Measurements from ENCODE around the gene TNKS2. TPM values are rescaled to one million over a fixed set of nuclear protein-coding genes. Genes with fewer than 3 reads are reported as not detected.
"Not testable (repeated sequence)": the region's sequence is repeated elsewhere in the genome, so short reads cannot be mapped to it uniquely, and the experiment has no call there.

TNKS2 gene
- total and polyA plus RNA-seq, 2 donors (not counting 1 experiment from before 2014, with no cell fraction given): 17.5 to 45.8 TPM

DNA sequence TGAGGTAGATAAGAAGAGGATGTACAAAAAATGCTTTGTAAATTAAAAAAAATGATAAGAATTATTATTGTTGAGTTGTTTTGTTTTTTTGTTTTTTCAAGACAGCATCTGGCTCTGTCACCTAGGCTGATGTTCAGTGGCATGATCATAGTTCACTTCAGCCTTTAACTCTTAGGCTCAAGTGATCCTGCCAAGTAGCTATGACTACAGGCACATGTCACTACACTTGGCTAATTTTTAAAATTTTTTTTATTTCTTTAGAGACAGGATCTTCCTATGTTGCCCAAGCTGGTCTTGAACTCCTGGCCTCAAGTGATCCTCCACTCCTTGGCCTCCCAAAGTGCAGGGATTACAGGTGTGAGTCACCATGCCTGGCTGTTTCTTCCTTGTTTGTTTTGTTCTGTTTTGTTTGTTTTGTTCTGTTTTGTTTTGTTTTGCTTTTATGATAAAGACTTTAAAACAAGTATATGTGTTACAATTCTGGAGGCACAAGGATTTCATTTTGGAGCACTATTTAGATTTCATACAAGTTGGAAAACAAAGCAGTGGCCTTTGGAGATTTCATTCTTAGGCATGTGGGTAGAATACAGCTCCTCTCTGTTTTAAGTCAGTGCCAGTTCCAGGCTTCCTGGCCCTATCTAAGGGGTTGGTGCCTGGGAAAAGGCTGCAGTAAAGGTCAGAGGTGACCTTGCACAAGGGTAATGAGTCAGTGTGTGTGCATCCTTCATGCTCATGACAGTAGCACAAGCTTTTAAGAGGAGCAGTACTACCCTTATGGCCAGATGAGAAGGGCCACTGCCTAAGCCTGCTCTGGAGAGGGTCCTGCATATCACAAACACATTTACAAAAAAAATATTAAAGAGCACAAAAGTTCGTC, 93.1 kb downstream of the TNKS2 start:
- intact Hi-C loops (cut with micrococcal nuclease): no loop called here
- WGBS (ENCODE audit: insufficient coverage): 88% methylated on average over 1 of the region's 1 CpG
- no peak overlapping the region for H3K4me3 Mint-ChIP-seq
- Histone ChIP-seq H2AFZ (ENCODE audit: insufficient read depth, low read depth, low read length, poor library complexity, severe bottlenecking) (no peak overlapping the region), H3K27ac (ENCODE audit: low read length in 2 of 2) (no peak overlapping the region), H4K20me1 (ENCODE audit: control insufficient read depth, insufficient read depth, low read length, poor library complexity, severe bottlenecking) (no peaks in the 10 kb centered on the region), H3K9me3 (ENCODE audit: control extremely low read depth in 1 of 3, control insufficient read depth in 2 of 3, insufficient read depth in 1 of 3, low read length in 2 of 3) (peaks cover 0 to 4% (median 0%) of the 10 kb centered on the region in 3 donors), H3K4me2 (replicated peaks; ENCODE audit: low read depth, low read length, poor library complexity, severe bottlenecking) (no peak overlapping the region), H3K9ac (ENCODE audit: low read length) (no peak overlapping the region), H3K79me2 (ENCODE audit: control insufficient read depth, insufficient read depth, low read length) (no peaks in the 10 kb centered on the region), H3K27me3 (replicated peaks in 1 of 4; ENCODE audit: control extremely low read depth in 1 of 4, control insufficient read depth in 3 of 4, insufficient read depth in 4 of 4, low read length in 3 of 4) (peaks cover 0 to 16% (median 2%) of the 10 kb centered on the region in 4 experiments), H3K4me1 (ENCODE audit: control insufficient read depth in 2 of 2, insufficient read depth in 2 of 2, low read length in 2 of 2) (peaks cover 3 to 7% of the 10 kb centered on the region in 2 donors), H3K4me3 (ENCODE audit: control extremely low read depth in 1 of 5, extremely low read depth in 1 of 5, insufficient read depth in 1 of 5, low read depth in 2 of 5, low read length in 4 of 5) (no peak overlapping the region), H3K36me3 (replicated peaks in 1 of 2; ENCODE audit: control extremely low read depth in 1 of 2, control insufficient read depth in 1 of 2, extremely low read depth in 1 of 2, insufficient read depth in 2 of 2, low read length in 1 of 2) (no peaks in the 10 kb centered on the region)
- no peak for DNase-seq
- ChIA-PET CTCF (no interaction called here), POLR2A (interaction anchor here (0.6 kb wide), 1 partner anchor 683 kb away, joined by 3 read pairs; the partner anchor contains the start of gene IDE)
- H3K4me1 Mint-ChIP-seq: peaks cover 14% of the 10 kb centered on the region
- ATAC-seq (ENCODE audit: low read depth): no peak
- no peak overlapping the region for H3K27ac Mint-ChIP-seq
- peaks cover 29% of the 10 kb centered on the region for H3K27me3 Mint-ChIP-seq
- no peaks in the 10 kb centered on the region for H3K9me3 Mint-ChIP-seq (ENCODE audit: insufficient read depth)
- no peak for TF ChIP-seq EZH2 (IDR thresholded peaks at IDR 0.05; ENCODE audit: borderline replicate concordance, insufficient read depth, low read depth, low read length, poor library complexity, severe bottlenecking)
- TF ChIP-seq, protein P1, sequence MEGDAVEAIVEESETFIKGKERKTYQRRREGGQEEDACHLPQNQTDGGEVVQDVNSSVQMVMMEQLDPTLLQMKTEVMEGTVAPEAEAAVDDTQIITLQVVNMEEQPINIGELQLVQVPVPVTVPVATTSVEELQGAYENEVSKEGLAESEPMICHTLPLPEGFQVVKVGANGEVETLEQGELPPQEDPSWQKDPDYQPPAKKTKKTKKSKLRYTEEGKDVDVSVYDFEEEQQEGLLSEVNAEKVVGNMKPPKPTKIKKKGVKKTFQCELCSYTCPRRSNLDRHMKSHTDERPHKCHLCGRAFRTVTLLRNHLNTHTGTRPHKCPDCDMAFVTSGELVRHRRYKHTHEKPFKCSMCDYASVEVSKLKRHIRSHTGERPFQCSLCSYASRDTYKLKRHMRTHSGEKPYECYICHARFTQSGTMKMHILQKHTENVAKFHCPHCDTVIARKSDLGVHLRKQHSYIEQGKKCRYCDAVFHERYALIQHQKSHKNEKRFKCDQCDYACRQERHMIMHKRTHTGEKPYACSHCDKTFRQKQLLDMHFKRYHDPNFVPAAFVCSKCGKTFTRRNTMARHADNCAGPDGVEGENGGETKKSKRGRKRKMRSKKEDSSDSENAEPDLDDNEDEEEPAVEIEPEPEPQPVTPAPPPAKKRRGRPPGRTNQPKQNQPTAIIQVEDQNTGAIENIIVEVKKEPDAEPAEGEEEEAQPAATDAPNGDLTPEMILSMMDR (IDR thresholded peaks at IDR 0.05): no peak

DNA sequence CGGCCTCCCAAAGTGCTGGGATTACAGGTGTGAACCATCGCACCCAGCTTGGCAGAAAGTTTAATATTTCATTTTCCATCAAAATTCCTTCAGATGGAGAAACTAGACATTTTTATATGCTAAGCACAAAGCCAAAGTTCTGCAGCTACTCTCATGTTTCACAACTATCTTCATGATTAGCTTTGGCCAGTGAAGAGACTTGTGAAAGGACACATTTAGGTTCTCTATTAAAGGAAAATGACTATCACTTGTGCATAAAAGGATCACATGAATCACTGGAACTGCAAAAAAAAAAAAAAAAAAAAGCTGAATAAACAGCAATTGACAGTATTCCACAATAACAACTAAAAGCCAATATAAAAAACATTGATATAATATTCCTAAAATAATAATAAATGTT, 94.8 kb downstream of the TNKS2 start:
- Histone ChIP-seq H3K4me2 (replicated peaks; ENCODE audit: low read depth, low read length, poor library complexity, severe bottlenecking) (no peak overlapping the region), H4K20me1 (ENCODE audit: control insufficient read depth, insufficient read depth, low read length, poor library complexity, severe bottlenecking) (no peaks in the 10 kb centered on the region), H3K9me3 (ENCODE audit: control extremely low read depth in 1 of 3, control insufficient read depth in 2 of 3, insufficient read depth in 1 of 3, low read length in 2 of 3) (no peaks in the 10 kb centered on the region), H3K4me3 (ENCODE audit: control extremely low read depth in 1 of 5, extremely low read depth in 1 of 5, insufficient read depth in 1 of 5, low read depth in 2 of 5, low read length in 4 of 5) (no peak overlapping the region), H3K79me2 (ENCODE audit: control insufficient read depth, insufficient read depth, low read length) (no peaks in the 10 kb centered on the region), H3K27me3 (replicated peaks in 1 of 4; ENCODE audit: control extremely low read depth in 1 of 4, control insufficient read depth in 3 of 4, insufficient read depth in 4 of 4, low read length in 3 of 4) (peaks cover 0 to 7% (median 2%) of the 10 kb centered on the region in 4 experiments), H3K9ac (ENCODE audit: low read length) (no peak overlapping the region), H2AFZ (ENCODE audit: insufficient read depth, low read depth, low read length, poor library complexity, severe bottlenecking) (no peak overlapping the region), H3K4me1 (ENCODE audit: control insufficient read depth in 2 of 2, insufficient read depth in 2 of 2, low read length in 2 of 2) (peaks cover 0 to 1% of the 10 kb centered on the region in 2 donors), H3K27ac (ENCODE audit: low read length in 2 of 2) (no peak overlapping the region), H3K36me3 (replicated peaks in 1 of 2; ENCODE audit: control extremely low read depth in 1 of 2, control insufficient read depth in 1 of 2, extremely low read depth in 1 of 2, insufficient read depth in 2 of 2, low read length in 1 of 2) (no peaks in the 10 kb centered on the region)
- ChIA-PET CTCF (interaction anchor here (0.7 kb wide), 1 partner anchor 505 kb away, joined by 3 read pairs; no protein-coding TSS in a partner anchor), POLR2A (no interaction called here)
- DNase-seq: no peak
- Mint-ChIP-seq H3K9me3 (ENCODE audit: insufficient read depth) (no peaks in the 10 kb centered on the region), H3K27me3 (peaks cover 37% of the 10 kb centered on the region), H3K4me3 (no peak overlapping the region), H3K27ac (no peak overlapping the region), H3K4me1 (peaks cover 5% of the 10 kb centered on the region)
- intact Hi-C loops (cut with micrococcal nuclease): no loop called here
- TF ChIP-seq, protein P1 (IDR thresholded peaks at IDR 0.05): no peak
- ATAC-seq (ENCODE audit: low read depth): no peak
- 100% methylated on average over 2 of the region's 2 CpGs for WGBS (ENCODE audit: insufficient coverage)

DNA sequence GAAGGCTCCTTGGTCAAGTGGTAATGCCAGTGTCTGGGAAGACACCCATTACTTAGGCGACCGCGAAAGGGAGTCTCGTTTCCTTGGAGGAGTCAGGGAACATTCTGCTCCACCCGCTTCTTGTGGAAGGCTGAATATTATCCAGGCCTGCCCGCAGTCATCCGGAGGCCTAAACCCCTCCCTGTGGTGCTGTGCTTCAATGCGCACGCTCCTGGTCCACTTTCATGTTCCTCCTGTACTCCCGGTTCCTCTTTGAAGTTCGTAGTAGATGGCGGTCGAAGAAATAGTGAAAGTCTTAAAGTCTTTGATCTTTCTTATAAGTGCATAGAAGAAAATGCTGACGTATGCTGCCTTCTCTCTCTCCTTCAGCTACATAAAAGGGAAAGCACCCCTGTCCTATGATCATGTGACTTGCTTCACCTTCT, 96.0 kb downstream of the TNKS2 start:
- H3K9ac ChIP-seq (ENCODE audit: low read length); intact Hi-C loops (cut with micrococcal nuclease); H4K20me1 ChIP-seq (ENCODE audit: control insufficient read depth, insufficient read depth, low read length, poor library complexity, severe bottlenecking); H3K36me3 ChIP-seq (replicated peaks in 1 of 2; ENCODE audit: control extremely low read depth in 1 of 2, control insufficient read depth in 1 of 2, extremely low read depth in 1 of 2, insufficient read depth in 2 of 2, low read length in 1 of 2); H3K27ac Mint-ChIP-seq; ATAC-seq (ENCODE audit: low read depth); H3K27me3 ChIP-seq (replicated peaks in 1 of 4; ENCODE audit: control extremely low read depth in 1 of 4, control insufficient read depth in 3 of 4, insufficient read depth in 4 of 4, low read length in 3 of 4); H3K4me1 ChIP-seq (ENCODE audit: control insufficient read depth in 2 of 2, insufficient read depth in 2 of 2, low read length in 2 of 2); H3K4me3 ChIP-seq (ENCODE audit: control extremely low read depth in 1 of 5, extremely low read depth in 1 of 5, insufficient read depth in 1 of 5, low read depth in 2 of 5, low read length in 4 of 5); POLR2A ChIA-PET; H3K4me1 Mint-ChIP-seq; H3K4me2 ChIP-seq (replicated peaks; ENCODE audit: low read depth, low read length, poor library complexity, severe bottlenecking); H3K9me3 Mint-ChIP-seq (ENCODE audit: insufficient read depth); H3K9me3 ChIP-seq (ENCODE audit: control extremely low read depth in 1 of 3, control insufficient read depth in 2 of 3, insufficient read depth in 1 of 3, low read length in 2 of 3); H3K79me2 ChIP-seq (ENCODE audit: control insufficient read depth, insufficient read depth, low read length); H2AFZ ChIP-seq (ENCODE audit: insufficient read depth, low read depth, low read length, poor library complexity, severe bottlenecking); H3K4me3 Mint-ChIP-seq; H3K27ac ChIP-seq (ENCODE audit: low read length in 2 of 2); CTCF ChIA-PET: not testable (repeated sequence)
- WGBS (ENCODE audit: insufficient coverage): 91% methylated on average over 9 of the region's 14 CpGs
- peak; percentile 30 for DNase-seq
- H3K27me3 Mint-ChIP-seq: peaks cover 35% of the 10 kb centered on the region

Data from B cell (primary cell).